CD4-positive, alpha-beta T cell (primary cell): Measurements from ENCODE around the gene ACSL3. TPM values are rescaled to one million over a fixed set of nuclear protein-coding genes. Genes with fewer than 3 reads are reported as not detected.
"Not testable (repeated sequence)": the region's sequence is repeated elsewhere in the genome, so short reads cannot be mapped to it uniquely, and the experiment has no call there.

Source experiments
- ATAC-seq: fragments of 200-7000 bp; cut with Tn5 transposase; one replicate; pipeline ENCODE4 v1.10.0; 2022; ENCODE audit warnings: mild to moderate bottlenecking; ENCODE audit not compliant: poor library complexity
- CTCF ChIA-PET: fragments of 350-600 bp; sonication (Branson Sonifier 250); formaldehyde crosslinking; loops from one replicate; lab custom pipeline; 2021; ENCODE audit warnings: antibody characterized with exemption, inconsistent platforms; lab: Charles Lee
- POLR2A ChIA-PET: fragments of 350-600 bp; sonication (Branson Sonifier 250); formaldehyde crosslinking; loops from one replicate; lab custom pipeline; 2021; ENCODE audit warnings: antibody characterized with exemption, inconsistent platforms; lab: Charles Lee
- DNase-seq, 14 experiments: peaks; one replicate each; pipeline ENCODE4 v3.0.0-alpha.2; 2013 to 2020; ENCODE audit warnings: mixed read lengths in 2 of 14
- H3K27ac ChIP-seq, 2 donors: one replicate each; pipeline versions ENCODE4 v1.5.1 to v1.7.0; 2013; ENCODE audit warnings: low read length in 2 of 2, low read depth in 1 of 2, mild to moderate bottlenecking in 1 of 2
- H3K27me3 ChIP-seq, 2 experiments: 1 replicate in 1 of 2; 2 replicates in 1 of 2; pipeline versions ENCODE4 v1.6.1 to v1.7.0; 2013; ENCODE audit warnings: low read length in 2 of 2, control low read depth in 1 of 2, mild to moderate bottlenecking in 1 of 2, moderate library complexity in 1 of 2; ENCODE audit not compliant: insufficient read depth in 2 of 2, control insufficient read depth in 1 of 2
- H3K36me3 ChIP-seq: one replicate; pipeline ENCODE4 v1.6.1; 2013; ENCODE audit warnings: low read length, control low read depth; ENCODE audit not compliant: insufficient read depth
- H3K4me1 ChIP-seq: one replicate; pipeline ENCODE4 v1.6.1; 2013; ENCODE audit warnings: low read length, control low read depth; ENCODE audit not compliant: insufficient read depth
- H3K4me3 ChIP-seq: one replicate; pipeline ENCODE4 v1.5.1; 2013; ENCODE audit warnings: mild to moderate bottlenecking, low read length, moderate library complexity
- H3K9me3 ChIP-seq, 2 experiments: 1 replicate in 1 of 2; 2 replicates in 1 of 2; pipeline versions ENCODE4 v1.6.1 to v1.7.0; 2013; ENCODE audit warnings: low read length in 2 of 2, mild to moderate bottlenecking in 2 of 2, control low read depth in 1 of 2, moderate library complexity in 1 of 2; ENCODE audit not compliant: control insufficient read depth in 1 of 2, insufficient read depth in 1 of 2
- H3K27ac Mint-ChIP-seq: one replicate; pipeline ENCODE4 v1.8.0; 2020; ENCODE audit warnings: mixed read lengths
- H3K27me3 Mint-ChIP-seq: one replicate; pipeline ENCODE4 v1.8.0; 2021; ENCODE audit warnings: mixed read lengths
- H3K36me3 Mint-ChIP-seq: one replicate; pipeline ENCODE4 v1.8.0; 2021; ENCODE audit warnings: low read depth, mixed read lengths
- H3K4me1 Mint-ChIP-seq: one replicate; pipeline ENCODE4 v1.8.0; 2021; ENCODE audit warnings: low read depth, mixed read lengths
- H3K4me3 Mint-ChIP-seq: one replicate; pipeline ENCODE4 v1.8.0; 2020; ENCODE audit warnings: mild to moderate bottlenecking, mixed read lengths
- H3K9me3 Mint-ChIP-seq: one replicate; pipeline ENCODE4 v1.8.0; 2020; ENCODE audit warnings: mixed read lengths
- intact Hi-C, 2 experiments: fragments of 100-400 bp; cut with DNase I in 1 of 2; cut with micrococcal nuclease in 1 of 2; formaldehyde crosslinking; loops; one replicate each; pipeline versions ENCODE4 v1.15.1 to v1.9.0; 2023 to 2025; cut with DNase I, micrococcal nuclease
- total RNA-seq, 174 experiments: library from RNA in 2 of 174; stranded (reverse) in 2 of 174; gene quantifications; one replicate each; pipeline ENCODE4 v1.2.3 and lab custom pipeline; 2021 to 2026
- TF ChIP-seq, protein P1 (sequence below): fragments of 200-600 bp; IDR thresholded peaks from one replicate; pipeline ENCODE4 v1.8.0; 2022; ENCODE audit warnings: antibody characterized with exemption, mild to moderate bottlenecking

The ACSL3 gene
- total RNA-seq, 2 experiments from 2014 or later, result 65.5 to 66.6 TPM

DNA sequence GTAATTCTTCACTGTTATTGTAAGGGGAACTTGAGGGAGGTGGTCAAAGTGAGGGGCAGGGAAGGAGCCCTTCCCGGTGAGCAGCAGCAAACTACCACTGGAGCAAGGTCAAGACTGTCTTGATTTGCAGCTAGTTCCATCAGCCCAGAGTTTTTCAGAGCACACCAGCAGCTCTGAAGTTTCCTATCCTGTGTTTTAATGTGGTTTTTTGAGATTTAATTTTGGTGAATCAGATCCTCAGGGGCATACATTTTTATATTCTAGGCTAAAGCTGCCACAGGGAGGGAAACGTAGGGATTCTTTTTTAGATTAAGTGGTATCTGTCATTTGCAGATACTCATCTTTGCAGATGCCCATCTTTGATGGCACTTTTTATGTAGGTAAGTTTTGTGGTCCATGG is 124.1 kb downstream of the ACSL3 start:
- ATAC-seq, result no peak
- DNase-seq, result no peak
- H3K27me3 ChIP-seq, result peaks cover 7 to 8% of the 10 kb centered on the region in 2 experiments
- no peak overlapping the region for H3K4me3 Mint-ChIP-seq
- ChIA-PET CTCF (no interaction called here), POLR2A (no interaction called here)
- no peak overlapping the region for H3K27ac Mint-ChIP-seq
- intact Hi-C loops, result no loop called here
- peaks cover 0 to 5% of the 10 kb centered on the region in 2 experiments for H3K9me3 ChIP-seq
- H3K9me3 Mint-ChIP-seq, result peaks cover 2% of the 10 kb centered on the region
- TF ChIP-seq, protein P1, sequence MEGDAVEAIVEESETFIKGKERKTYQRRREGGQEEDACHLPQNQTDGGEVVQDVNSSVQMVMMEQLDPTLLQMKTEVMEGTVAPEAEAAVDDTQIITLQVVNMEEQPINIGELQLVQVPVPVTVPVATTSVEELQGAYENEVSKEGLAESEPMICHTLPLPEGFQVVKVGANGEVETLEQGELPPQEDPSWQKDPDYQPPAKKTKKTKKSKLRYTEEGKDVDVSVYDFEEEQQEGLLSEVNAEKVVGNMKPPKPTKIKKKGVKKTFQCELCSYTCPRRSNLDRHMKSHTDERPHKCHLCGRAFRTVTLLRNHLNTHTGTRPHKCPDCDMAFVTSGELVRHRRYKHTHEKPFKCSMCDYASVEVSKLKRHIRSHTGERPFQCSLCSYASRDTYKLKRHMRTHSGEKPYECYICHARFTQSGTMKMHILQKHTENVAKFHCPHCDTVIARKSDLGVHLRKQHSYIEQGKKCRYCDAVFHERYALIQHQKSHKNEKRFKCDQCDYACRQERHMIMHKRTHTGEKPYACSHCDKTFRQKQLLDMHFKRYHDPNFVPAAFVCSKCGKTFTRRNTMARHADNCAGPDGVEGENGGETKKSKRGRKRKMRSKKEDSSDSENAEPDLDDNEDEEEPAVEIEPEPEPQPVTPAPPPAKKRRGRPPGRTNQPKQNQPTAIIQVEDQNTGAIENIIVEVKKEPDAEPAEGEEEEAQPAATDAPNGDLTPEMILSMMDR, result no peak
- no peak overlapping the region for H3K27ac ChIP-seq
- H3K36me3 Mint-ChIP-seq, result no peaks in the 10 kb centered on the region
- H3K36me3 ChIP-seq, result no peaks in the 10 kb centered on the region
- peaks cover 28% of the 10 kb centered on the region for H3K27me3 Mint-ChIP-seq
- peaks cover 6% of the 10 kb centered on the region for H3K4me1 ChIP-seq
- peaks cover 8% of the 10 kb centered on the region for H3K4me1 Mint-ChIP-seq
- H3K4me3 ChIP-seq, result no peak overlapping the region

DNA sequence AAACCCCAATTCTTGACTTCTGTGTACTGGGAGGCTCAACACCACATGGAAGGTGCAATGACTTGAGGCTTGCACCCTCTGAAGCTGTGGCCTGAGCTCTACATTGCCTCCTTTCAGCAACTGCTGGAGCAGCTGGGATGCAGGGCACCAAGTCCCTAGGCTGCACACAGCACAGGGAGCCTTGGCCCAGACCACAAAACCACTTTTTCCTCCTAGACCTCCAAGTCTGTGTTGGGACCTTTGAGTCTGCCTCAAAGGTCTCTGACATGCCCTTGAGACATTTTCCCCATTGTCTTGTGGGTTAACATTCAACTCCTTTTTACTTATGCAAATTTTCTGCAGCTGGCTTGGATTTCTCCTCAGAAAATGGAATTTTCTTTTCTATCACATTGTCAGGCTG is 128.6 kb downstream of the ACSL3 start:
- no peaks in the 10 kb centered on the region for H3K4me1 Mint-ChIP-seq
- no peak overlapping the region for H3K4me3 Mint-ChIP-seq
- peaks cover 2% of the 10 kb centered on the region for H3K9me3 Mint-ChIP-seq
- no peak for DNase-seq
- ChIA-PET CTCF (no interaction called here), POLR2A (no interaction called here)
- peaks cover 0 to 5% of the 10 kb centered on the region in 2 experiments for H3K9me3 ChIP-seq
- TF ChIP-seq, protein P1, result no peak
- peaks cover 0 to 4% of the 10 kb centered on the region in 2 experiments for H3K27me3 ChIP-seq
- no peaks in the 10 kb centered on the region for H3K36me3 ChIP-seq
- H3K36me3 Mint-ChIP-seq, result no peaks in the 10 kb centered on the region
- no peak overlapping the region for H3K27ac ChIP-seq
- intact Hi-C loops, result no loop called here
- no peak for ATAC-seq
- no peaks in the 10 kb centered on the region for H3K4me1 ChIP-seq
- H3K4me3 ChIP-seq, result no peak overlapping the region
- no peak overlapping the region for H3K27ac Mint-ChIP-seq
- H3K27me3 Mint-ChIP-seq, result peaks cover 36% of the 10 kb centered on the region

DNA sequence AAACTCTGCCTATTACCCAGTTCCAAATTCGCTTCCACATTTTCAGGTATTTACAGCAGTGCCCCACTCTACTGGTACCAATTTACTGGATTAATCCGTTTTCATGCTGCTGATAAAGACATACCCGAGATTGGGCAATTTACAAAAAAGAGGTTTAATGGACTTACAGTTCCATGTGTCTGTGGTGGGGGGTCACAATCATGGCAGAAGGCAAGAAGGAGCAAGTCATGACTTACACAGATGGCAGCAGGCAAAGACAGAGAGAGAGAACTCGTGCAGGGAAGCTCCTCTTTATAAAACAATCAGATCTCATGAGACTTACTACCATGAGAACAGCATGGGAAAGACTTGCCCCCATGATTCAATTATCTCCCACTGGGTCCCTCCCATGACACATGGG is 129.4 kb downstream of the ACSL3 start:
- H3K36me3 ChIP-seq, CTCF ChIA-PET, H3K27ac Mint-ChIP-seq, intact Hi-C loops, H3K36me3 Mint-ChIP-seq, H3K9me3 Mint-ChIP-seq, DNase-seq, H3K4me1 Mint-ChIP-seq, H3K4me1 ChIP-seq, H3K4me3 Mint-ChIP-seq, POLR2A ChIA-PET, H3K4me3 ChIP-seq, H3K9me3 ChIP-seq, H3K27ac ChIP-seq, H3K27me3 ChIP-seq, ATAC-seq: not testable (repeated sequence)
- peaks cover 28% of the 10 kb centered on the region for H3K27me3 Mint-ChIP-seq

DNA sequence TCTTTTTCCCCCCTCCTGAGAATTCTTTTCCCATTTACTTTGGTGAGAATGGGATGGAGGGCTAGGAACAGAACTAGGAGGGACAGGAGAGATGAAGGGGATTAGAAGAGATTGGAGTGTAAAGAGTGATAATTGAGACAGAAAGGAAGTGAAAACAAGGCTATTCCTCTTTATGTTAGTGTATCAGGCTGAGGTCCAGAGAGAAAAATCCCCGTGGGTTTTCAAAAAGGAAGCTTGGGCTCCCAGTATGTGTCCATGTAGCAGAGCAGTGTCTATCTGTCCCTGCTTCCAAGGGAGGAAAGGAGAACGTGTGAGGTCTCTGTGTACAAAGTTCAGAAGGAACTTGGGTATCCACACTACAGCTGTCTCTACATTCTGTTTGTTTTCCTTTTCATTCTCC is 131.3 kb downstream of the ACSL3 start:
- ChIA-PET POLR2A (no interaction called here), CTCF (no interaction called here)
- Mint-ChIP-seq H3K27ac (no peak overlapping the region), H3K4me1 (no peaks in the 10 kb centered on the region), H3K27me3 (peaks cover 18% of the 10 kb centered on the region), H3K9me3 (no peaks in the 10 kb centered on the region), H3K4me3 (no peak overlapping the region), H3K36me3 (no peaks in the 10 kb centered on the region)
- no peaks in the 10 kb centered on the region for H3K4me1 ChIP-seq
- peaks cover 0 to 3% of the 10 kb centered on the region in 2 experiments for H3K27me3 ChIP-seq
- ATAC-seq, result no peak
- H3K27ac ChIP-seq, result no peak overlapping the region
- intact Hi-C loops, result no loop called here
- H3K36me3 ChIP-seq, result no peaks in the 10 kb centered on the region
- DNase-seq, result no peak
- no peak overlapping the region for H3K4me3 ChIP-seq
- TF ChIP-seq, protein P1, result no peak
- peaks cover 0 to 5% of the 10 kb centered on the region in 2 experiments for H3K9me3 ChIP-seq
